ENCODE measurements around the gene BAIAP2L2.

GRCh38 chr22:38056969-38057891 is 53.3 kb downstream of the BAIAP2L2 start, which contains the start of gene PICK1:
- TF ChIP-seq, protein P1, sequence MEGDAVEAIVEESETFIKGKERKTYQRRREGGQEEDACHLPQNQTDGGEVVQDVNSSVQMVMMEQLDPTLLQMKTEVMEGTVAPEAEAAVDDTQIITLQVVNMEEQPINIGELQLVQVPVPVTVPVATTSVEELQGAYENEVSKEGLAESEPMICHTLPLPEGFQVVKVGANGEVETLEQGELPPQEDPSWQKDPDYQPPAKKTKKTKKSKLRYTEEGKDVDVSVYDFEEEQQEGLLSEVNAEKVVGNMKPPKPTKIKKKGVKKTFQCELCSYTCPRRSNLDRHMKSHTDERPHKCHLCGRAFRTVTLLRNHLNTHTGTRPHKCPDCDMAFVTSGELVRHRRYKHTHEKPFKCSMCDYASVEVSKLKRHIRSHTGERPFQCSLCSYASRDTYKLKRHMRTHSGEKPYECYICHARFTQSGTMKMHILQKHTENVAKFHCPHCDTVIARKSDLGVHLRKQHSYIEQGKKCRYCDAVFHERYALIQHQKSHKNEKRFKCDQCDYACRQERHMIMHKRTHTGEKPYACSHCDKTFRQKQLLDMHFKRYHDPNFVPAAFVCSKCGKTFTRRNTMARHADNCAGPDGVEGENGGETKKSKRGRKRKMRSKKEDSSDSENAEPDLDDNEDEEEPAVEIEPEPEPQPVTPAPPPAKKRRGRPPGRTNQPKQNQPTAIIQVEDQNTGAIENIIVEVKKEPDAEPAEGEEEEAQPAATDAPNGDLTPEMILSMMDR (IDR thresholded peaks at IDR 0.05; ENCODE audit: insufficient read depth, low read length) = no peak
- peak; percentile 94 for TF ChIP-seq POLR2AphosphoS5 (IDR thresholded peaks at IDR 0.05; ENCODE audit: low read depth)
- peak; percentile 81 for TF ChIP-seq GABPA (IDR thresholded peaks at IDR 0.05; ENCODE audit: low read depth)

All from HL-60 (cell line).